ENCODE results near the gene WDR91.

Gene WDR91

DNA sequence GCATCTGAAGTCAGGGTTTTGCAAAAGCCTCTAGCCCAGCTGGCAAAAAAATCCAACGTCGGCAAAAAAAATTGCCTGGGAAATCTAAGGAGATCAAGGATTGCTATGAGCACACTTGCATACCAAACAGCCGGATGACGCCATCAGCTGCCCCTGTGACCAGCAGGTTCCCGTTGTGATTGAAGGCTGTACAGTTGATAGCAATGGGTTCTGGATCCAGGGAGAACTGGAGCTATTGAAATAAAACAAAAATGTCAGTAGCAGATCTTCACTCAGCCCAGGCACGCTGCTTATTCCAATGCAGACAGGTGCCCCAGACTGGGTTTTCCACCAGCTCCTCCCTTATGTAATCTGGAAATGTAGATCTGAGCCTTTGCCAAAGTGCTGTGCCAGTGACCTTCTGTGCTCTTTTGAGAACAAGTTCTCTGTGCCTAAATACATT, 22.1 kb downstream of the WDR91 start:
- DNase-seq (ENCODE audit: low spot score) = no peak
- in situ Hi-C loops (cut with MboI; ENCODE audit: low pct_unique_long_range_greater_than_20kb, low sequenced_read_pairs, unreplicated experiment) = no loop called here
- TF ChIP-seq, protein P1, sequence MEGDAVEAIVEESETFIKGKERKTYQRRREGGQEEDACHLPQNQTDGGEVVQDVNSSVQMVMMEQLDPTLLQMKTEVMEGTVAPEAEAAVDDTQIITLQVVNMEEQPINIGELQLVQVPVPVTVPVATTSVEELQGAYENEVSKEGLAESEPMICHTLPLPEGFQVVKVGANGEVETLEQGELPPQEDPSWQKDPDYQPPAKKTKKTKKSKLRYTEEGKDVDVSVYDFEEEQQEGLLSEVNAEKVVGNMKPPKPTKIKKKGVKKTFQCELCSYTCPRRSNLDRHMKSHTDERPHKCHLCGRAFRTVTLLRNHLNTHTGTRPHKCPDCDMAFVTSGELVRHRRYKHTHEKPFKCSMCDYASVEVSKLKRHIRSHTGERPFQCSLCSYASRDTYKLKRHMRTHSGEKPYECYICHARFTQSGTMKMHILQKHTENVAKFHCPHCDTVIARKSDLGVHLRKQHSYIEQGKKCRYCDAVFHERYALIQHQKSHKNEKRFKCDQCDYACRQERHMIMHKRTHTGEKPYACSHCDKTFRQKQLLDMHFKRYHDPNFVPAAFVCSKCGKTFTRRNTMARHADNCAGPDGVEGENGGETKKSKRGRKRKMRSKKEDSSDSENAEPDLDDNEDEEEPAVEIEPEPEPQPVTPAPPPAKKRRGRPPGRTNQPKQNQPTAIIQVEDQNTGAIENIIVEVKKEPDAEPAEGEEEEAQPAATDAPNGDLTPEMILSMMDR (IDR thresholded peaks at IDR 0.05; ENCODE audit: extremely low read depth, insufficient read depth, missing control alignments) = no peak

DNA sequence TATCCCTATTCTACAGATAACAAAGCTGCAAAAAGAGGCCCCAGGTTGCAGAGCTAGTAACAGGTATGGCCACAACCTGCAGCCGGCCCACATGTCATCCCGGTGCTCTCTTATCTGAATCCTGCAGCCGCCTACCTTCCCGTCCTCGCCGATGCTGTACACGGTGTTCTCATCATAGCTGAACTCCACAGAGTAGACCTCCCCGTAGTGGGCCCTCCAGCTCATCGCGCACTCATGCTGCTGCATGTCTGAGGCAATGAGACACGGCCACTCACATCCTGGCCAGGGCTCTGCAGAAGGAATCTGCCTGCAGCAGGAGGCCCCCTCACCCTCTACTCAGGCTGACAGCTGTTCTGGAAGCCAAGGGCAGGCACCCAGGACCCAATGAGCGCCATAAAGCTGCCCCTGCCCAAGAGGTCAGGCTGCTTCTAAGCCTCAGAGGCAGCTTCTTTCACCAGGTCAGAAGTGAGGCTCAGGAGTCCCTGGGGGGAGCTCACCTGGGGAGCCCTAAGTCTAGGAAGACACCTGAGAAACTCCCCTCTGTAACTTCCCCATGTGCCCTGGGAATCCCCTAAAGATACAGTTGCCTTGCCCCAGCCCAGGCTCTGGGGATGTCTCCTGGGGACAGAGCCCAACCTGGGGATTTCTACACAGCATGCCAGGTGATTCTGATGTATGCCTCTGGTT, 22.9 kb downstream of the WDR91 start:
- in situ Hi-C loops (cut with MboI; ENCODE audit: low pct_unique_long_range_greater_than_20kb, low sequenced_read_pairs, unreplicated experiment) = no loop called here
- DNase-seq (ENCODE audit: low spot score) = peak; percentile 59
- TF ChIP-seq, protein P1 (IDR thresholded peaks at IDR 0.05; ENCODE audit: extremely low read depth, insufficient read depth, missing control alignments) = no peak

DNA sequence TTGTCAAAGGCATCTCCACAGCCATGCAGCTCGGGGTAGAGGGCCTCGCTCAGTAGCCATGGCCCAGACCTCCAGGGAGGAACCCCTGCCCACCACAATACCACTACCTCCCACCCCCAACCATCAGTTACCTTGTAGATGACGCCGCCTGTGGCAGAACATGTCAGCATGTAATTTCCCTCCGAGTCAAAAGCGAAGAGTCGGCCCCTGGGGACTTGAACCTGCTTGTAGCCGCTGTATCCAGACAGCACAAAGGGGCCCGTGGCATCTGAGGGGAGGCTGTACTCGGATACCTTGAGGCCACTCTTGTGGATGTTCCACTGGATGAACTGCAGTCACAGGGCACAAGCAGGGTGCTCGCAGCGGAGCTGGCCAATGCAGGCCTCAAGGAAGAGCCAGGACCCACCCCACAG, 24.5 kb downstream of the WDR91 start:
- TF ChIP-seq, protein P1 (IDR thresholded peaks at IDR 0.05; ENCODE audit: extremely low read depth, insufficient read depth, missing control alignments) = peak; percentile 17
- in situ Hi-C loops (cut with MboI; ENCODE audit: low pct_unique_long_range_greater_than_20kb, low sequenced_read_pairs, unreplicated experiment) = no loop called here
- DNase-seq (ENCODE audit: low spot score) = peak; percentile 82

DNA sequence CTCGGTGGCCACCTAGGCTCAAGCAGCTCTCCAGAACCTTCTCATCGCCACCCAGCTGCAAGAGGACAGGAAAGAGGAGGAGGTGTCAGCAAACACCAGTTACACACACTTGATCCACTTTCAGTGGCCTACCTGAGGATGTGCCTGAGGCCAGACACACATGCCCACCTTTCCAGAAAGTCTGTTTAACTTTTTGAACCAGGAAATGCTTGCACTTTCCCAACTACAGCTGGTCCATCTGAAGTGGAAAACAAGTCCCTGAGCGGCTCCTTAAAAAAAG, 25.1 kb downstream of the WDR91 start:
- DNase-seq (ENCODE audit: low spot score) = no peak
- in situ Hi-C loops (cut with MboI; ENCODE audit: low pct_unique_long_range_greater_than_20kb, low sequenced_read_pairs, unreplicated experiment) = no loop called here
- TF ChIP-seq, protein P1 (IDR thresholded peaks at IDR 0.05; ENCODE audit: extremely low read depth, insufficient read depth, missing control alignments) = no peak

DNA sequence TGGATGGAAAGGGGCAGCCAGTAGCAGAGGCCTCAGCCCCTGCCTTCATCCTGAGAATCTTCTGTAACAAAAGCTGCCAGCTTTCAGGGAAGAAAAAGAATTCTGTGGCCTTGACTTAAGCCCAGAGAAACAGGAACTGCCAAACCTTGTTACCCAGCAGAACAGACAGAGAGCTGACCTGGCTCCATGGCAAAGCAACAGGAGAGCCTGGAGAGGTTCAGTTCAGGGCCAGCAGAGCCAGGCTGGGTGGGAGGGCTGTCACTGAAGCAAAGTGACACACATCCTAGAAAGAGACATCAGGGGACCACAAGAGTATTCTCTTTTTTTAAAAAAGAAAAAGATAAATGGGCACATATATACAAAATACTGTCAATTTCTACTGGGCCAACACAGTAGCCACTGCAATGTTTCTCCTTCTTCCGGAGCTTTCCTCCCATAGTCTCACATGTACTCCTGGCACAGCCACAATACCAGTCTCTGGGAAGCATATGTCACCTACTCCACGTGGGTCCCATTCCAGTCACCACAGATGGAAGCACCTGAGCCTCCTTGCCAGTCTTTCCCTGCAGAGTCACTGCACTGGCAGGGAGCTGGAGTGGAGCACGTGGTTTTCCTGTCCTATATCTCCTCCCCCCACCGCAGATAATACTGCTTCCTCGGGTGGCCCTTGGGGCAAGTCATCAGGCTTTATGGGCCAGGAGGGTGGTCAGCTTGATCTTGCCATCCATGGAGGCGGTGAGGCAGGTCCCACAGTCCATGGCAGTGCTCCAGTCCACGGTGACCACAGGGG, 25.7 kb downstream of the WDR91 start:
- TF ChIP-seq, protein P1 (IDR thresholded peaks at IDR 0.05; ENCODE audit: extremely low read depth, insufficient read depth, missing control alignments) = no peak
- no peak for DNase-seq (ENCODE audit: low spot score)
- in situ Hi-C loops (cut with MboI; ENCODE audit: low pct_unique_long_range_greater_than_20kb, low sequenced_read_pairs, unreplicated experiment) = no loop called here

DNA sequence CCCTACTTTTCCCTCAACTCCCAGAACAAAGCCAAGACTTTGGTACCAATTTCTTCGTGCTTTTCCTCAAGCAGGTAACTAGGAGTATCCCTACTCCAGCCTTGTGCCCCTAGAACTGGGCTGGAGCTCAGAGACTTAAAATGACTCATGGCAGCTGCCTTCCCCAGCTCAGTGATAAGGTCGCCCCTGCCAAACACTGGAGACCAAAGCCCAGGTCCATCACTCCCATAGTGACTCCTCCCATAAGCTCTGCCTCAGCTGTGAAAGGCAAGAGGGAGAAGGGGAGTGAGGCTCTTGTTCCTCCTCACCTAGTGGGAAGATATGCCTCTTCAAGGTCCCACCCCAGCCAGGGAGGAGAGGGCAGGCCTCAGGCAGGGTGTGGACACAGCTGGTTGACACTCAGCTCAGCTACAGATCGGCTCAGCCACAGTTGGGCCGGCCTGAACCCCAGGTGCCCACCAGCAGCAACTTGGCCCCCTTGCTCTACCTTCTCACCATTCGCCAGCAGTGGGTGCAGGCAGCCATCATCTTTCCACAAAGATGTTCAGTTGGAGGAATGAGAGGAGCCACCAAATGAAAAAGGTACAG, 27.0 kb downstream of the WDR91 start:
- in situ Hi-C loops (cut with MboI; ENCODE audit: low pct_unique_long_range_greater_than_20kb, low sequenced_read_pairs, unreplicated experiment) = no loop called here
- TF ChIP-seq, protein P1 (IDR thresholded peaks at IDR 0.05; ENCODE audit: extremely low read depth, insufficient read depth, missing control alignments) = no peak
- DNase-seq (ENCODE audit: low spot score) = no peak
